HepG2 (cell line): ENCODE data around the gene NUBPL. TPM values are rescaled to one million over a fixed set of nuclear protein-coding genes. Genes with fewer than 3 reads are reported as not detected.

Experiments
- ATAC-seq: fragments of 200-7000 bp; cut with Tn5 transposase; 3 replicates; pipeline ENCODE4 v1.9.1; 2020; ENCODE audit warnings: mild to moderate bottlenecking, moderate library complexity
- BruUV-seq: library from RNA; stranded (reverse); fragments of 400-500 nt; replicated peaks from 2 replicates; lab custom pipeline; 2021; lab: Mats Ljungman, UMichigan
- CTCF ChIA-PET: fragments of 300-600 bp; formaldehyde crosslinking; extraction: SDS; loops from one replicate; lab custom pipeline; 2021; ENCODE audit warnings: low total read pairs, inconsistent platforms, low intra/inter-chr PET ratio; lab: Yijun Ruan, JAX
- POLR2A ChIA-PET: fragments of 350-600 bp; sonication (Branson Sonifier 250); formaldehyde crosslinking; loops from one replicate; lab custom pipeline; 2020; ENCODE audit warnings: antibody characterized with exemption, inconsistent platforms; lab: Yijun Ruan, JAX
- DNase-seq: peaks from one replicate; pipeline ENCODE4 v3.0.0-alpha.2; 2015; ENCODE audit warnings: low spot score
- FAIRE-seq: peaks from 3 replicates; lab custom pipeline; 2011; peaks lifted over from hg19 to GRCh38; lab: Jason Lieb, UNC
- H2AFZ ChIP-seq: one replicate; pipeline ENCODE4 v1.6.1; 2011; ENCODE audit warnings: low read length, inconsistent platforms
- H3K27ac ChIP-seq: fragments of 300-600 bp; 3 replicates; pipeline ENCODE4 v1.8.0; 2011; ENCODE audit warnings: mixed run types, mild to moderate bottlenecking, mixed read lengths, low read length, inconsistent platforms; ENCODE audit not compliant: insufficient read depth; ENCODE audit errors: extremely low read length
- H3K27me3 ChIP-seq, 2 experiments: fragments of 200-600 bp in 1 of 2; 2 replicates in 1 of 2; 3 replicates in 1 of 2; pipeline versions ENCODE4 v1.6.0 to v1.8.0; 2011; ENCODE audit warnings: low read length in 2 of 2, mild to moderate bottlenecking in 2 of 2, moderate library complexity in 2 of 2, inconsistent platforms in 1 of 2; ENCODE audit not compliant: insufficient read depth in 2 of 2, control insufficient read depth in 1 of 2
- H3K36me3 ChIP-seq, 2 experiments: fragments of 200-600 bp in 1 of 2; replicated peaks in 1 of 2; 2 replicates in 1 of 2; 3 replicates in 1 of 2; pipeline versions ENCODE4 v1.5.1 to v1.8.0; 2011; ENCODE audit warnings: low read length in 2 of 2, inconsistent platforms in 1 of 2; ENCODE audit not compliant: insufficient read depth in 2 of 2, control insufficient read depth in 1 of 2
- H3K4me1 ChIP-seq: 2 replicates; pipeline ENCODE4 v1.5.1; 2012; ENCODE audit warnings: low read length, inconsistent platforms; ENCODE audit not compliant: insufficient read depth
- H3K4me2 ChIP-seq: 2 replicates; pipeline ENCODE4 v1.6.0; 2011; ENCODE audit warnings: low read depth, low read length, inconsistent platforms
- H3K4me3 ChIP-seq, 3 experiments: fragments of 200-600 bp in 1 of 3; sonication (generic), shearing (Covaris generic) in 1 of 3; replicated peaks in 1 of 3; 2 replicates each; pipeline ENCODE4 v1.5.1; 2011 to 2016; ENCODE audit warnings: low read length in 3 of 3, inconsistent platforms in 2 of 3, low read depth in 2 of 3, mild to moderate bottlenecking in 2 of 3, control low read depth in 1 of 3, mixed read lengths in 1 of 3; ENCODE audit not compliant: insufficient read depth in 1 of 3
- H3K79me2 ChIP-seq: one replicate; pipeline ENCODE4 v1.6.1; 2011; ENCODE audit warnings: low read length, inconsistent platforms; ENCODE audit not compliant: insufficient read depth
- H3K9ac ChIP-seq: 2 replicates; pipeline ENCODE4 v1.6.0; 2011; ENCODE audit warnings: mild to moderate bottlenecking, low read depth, low read length, inconsistent platforms; ENCODE audit not compliant: insufficient read depth
- H3K9me3 ChIP-seq: 2 replicates; pipeline ENCODE4 v1.5.1; 2012; ENCODE audit warnings: mild to moderate bottlenecking, low read length
- H4K20me1 ChIP-seq: 2 replicates; pipeline ENCODE4 v1.6.0; 2011; ENCODE audit warnings: inconsistent platforms, mild to moderate bottlenecking, low read length, moderate library complexity; ENCODE audit not compliant: insufficient read depth
- AGO2 ChIP-seq: fragments of 200-400 bp; formaldehyde crosslinking; optimal IDR thresholded peaks from 2 replicates; pipeline ENCODE3; 2017; ENCODE audit warnings: mild to moderate bottlenecking, low read depth, low read length, moderate library complexity
- FOXA3 ChIP-seq: IDR thresholded peaks from 2 replicates; pipeline ENCODE4 v1.6.1; 2016; ENCODE audit warnings: missing genetic modification reagents, missing compliant biosample characterization
- FOXP1 ChIP-seq, 2 experiments: fragments of 450-650 bp in 1 of 2; IDR thresholded peaks; 2 replicates each; pipeline ENCODE4 v1.6.1; 2017 to 2018; ENCODE audit warnings: antibody characterized with exemption in 1 of 2
- HMG20A ChIP-seq: IDR thresholded peaks from 2 replicates; pipeline ENCODE4 v1.6.1; 2016; ENCODE audit warnings: borderline replicate concordance
- HNF4A ChIP-seq: sonication (generic); formaldehyde crosslinking; IDR thresholded peaks from 2 replicates; pipeline ENCODE4 v1.4.0; 2020; ENCODE audit warnings: missing genetic modification reagents
- KLF15 ChIP-seq: sonication (generic); formaldehyde crosslinking; IDR thresholded peaks from 2 replicates; pipeline ENCODE4 v1.8.1; 2023; ENCODE audit warnings: borderline replicate concordance, mild to moderate bottlenecking, inconsistent platforms, missing genetic modification reagents, mixed read lengths
- MAFG ChIP-seq: sonication (generic); formaldehyde crosslinking; IDR thresholded peaks from 2 replicates; pipeline ENCODE4 v1.5.1; 2020; ENCODE audit warnings: mild to moderate bottlenecking, missing genetic modification reagents
- ONECUT2 ChIP-seq: sonication (generic); formaldehyde crosslinking; IDR thresholded peaks from 2 replicates; pipeline ENCODE4 v1.4.0; 2020; ENCODE audit warnings: missing genetic modification reagents
- RARA ChIP-seq: IDR thresholded peaks from 2 replicates; pipeline ENCODE4 v1.6.1; 2016; ENCODE audit warnings: missing genetic modification reagents, missing compliant biosample characterization
- ZBTB8A ChIP-seq: sonication (generic); formaldehyde crosslinking; IDR thresholded peaks from 2 replicates; pipeline ENCODE4 v1.4.0; 2020; ENCODE audit warnings: mild to moderate bottlenecking, low read depth, missing genetic modification reagents, borderline replicate concordance
- ZNF768 ChIP-seq: sonication (generic); formaldehyde crosslinking; IDR thresholded peaks from 2 replicates; pipeline ENCODE4 v1.4.0; 2020; ENCODE audit warnings: missing genetic modification reagents
- WGBS: methylation state at CpG from one replicate; pipeline ENCODE4 v1.1.6; 2017; ENCODE audit warnings: low lambda C conversion rate; 5-methylcytosine and 5-hydroxymethylcytosine counted together
- in situ Hi-C: cut with HindIII; loops from 2 replicates; pipeline ENCODE4 v1.10.0; 2017; ENCODE audit warnings: low pct_unique_long_range_greater_than_20kb; ENCODE audit not compliant: extremely low pct_ligation_motif_present
- intact Hi-C: fragments of 100-400 bp; cut with micrococcal nuclease; formaldehyde crosslinking; loops from one replicate; pipeline ENCODE4 v1.10.0; 2022; ENCODE audit not compliant: unreplicated experiment
- polyA plus RNA-seq, 8 experiments: library from polyadenylated mRNA; depleted of rRNA in 3 of 8; stranded (reverse) in 7 of 8; unstranded in 1 of 8; fragments of >200 nt; fragmentation: Illumina TruSeq in 4 of 8; extraction: Trizol in 4 of 8; gene quantifications; 2 replicates each; pipeline versions ENCODE4 v1.2.1 to v1.2.3, GENCODE V29; 2011 to 2016; ENCODE audit warnings: low read depth in 4 of 8, missing spikeins in 1 of 8, mixed read lengths in 1 of 8; ENCODE audit not compliant: insufficient read depth in 1 of 8
- total RNA-seq, 5 experiments: library from RNA; depleted of rRNA; stranded (reverse); fragments of >200 nt; fragmentation: Illumina TruSeq; extraction: Trizol; gene quantifications; 2 replicates each; pipeline ENCODE4 v1.2.3, GENCODE V29; 2016; ENCODE audit warnings: low read depth in 1 of 5
- TF ChIP-seq, protein P1 (sequence below): sonication (generic); formaldehyde crosslinking; IDR thresholded peaks from 2 replicates; pipeline ENCODE4 v1.8.0; 2023; ENCODE audit warnings: mild to moderate bottlenecking, missing genetic modification reagents
- TF ChIP-seq, protein P2 (sequence below): sonication (generic); formaldehyde crosslinking; IDR thresholded peaks from 2 replicates; pipeline ENCODE4 v1.5.1; 2020; ENCODE audit warnings: mild to moderate bottlenecking, missing genetic modification reagents, borderline replicate concordance
- TF ChIP-seq, protein P3 (sequence below): IDR thresholded peaks from 2 replicates; pipeline ENCODE4 v1.6.1; 2016; ENCODE audit warnings: low read depth

Gene NUBPL
- total and polyA plus RNA-seq, 2 of the 13 experiments (the other 11 are each of a cell fraction or from before 2014, with no cell fraction given): 21.3 to 44.1 TPM

DNA sequence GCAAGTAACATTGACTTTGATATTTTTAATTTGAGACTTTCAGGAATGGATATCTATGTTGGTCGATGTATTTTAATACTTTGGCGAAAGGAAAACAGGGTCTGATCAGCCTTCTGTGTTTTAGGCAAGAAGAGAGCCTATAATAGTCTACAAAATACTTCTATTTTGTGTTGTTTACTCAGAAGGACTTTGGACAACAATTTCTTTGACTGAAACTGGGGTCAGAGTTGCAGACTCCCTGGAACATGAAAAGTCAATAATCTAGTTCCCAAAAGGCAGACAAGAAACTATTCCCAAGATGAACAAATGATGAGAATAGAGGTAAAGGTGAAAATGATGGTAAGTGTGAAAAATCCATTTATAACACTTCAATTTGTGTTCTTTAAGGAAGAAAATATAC, 10.6 kb upstream of the NUBPL start:
- peak; percentile 60 for ATAC-seq
- in situ Hi-C loops: no loop called here
- 26% methylated on average over 2 of the region's 2 CpGs for WGBS
- no peak for TF ChIP-seq AGO2
- no peak for TF ChIP-seq KLF15
- TF ChIP-seq, protein P1, sequence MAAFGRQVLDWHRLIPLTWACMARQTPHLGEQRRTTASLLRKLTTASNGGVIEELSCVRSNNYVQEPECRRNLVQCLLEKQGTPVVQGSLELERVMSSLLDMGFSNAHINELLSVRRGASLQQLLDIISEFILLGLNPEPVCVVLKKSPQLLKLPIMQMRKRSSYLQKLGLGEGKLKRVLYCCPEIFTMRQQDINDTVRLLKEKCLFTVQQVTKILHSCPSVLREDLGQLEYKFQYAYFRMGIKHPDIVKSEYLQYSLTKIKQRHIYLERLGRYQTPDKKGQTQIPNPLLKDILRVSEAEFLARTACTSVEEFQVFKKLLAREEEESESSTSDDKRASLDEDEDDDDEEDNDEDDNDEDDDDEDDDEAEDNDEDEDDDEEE (CRISPR knock-in tag): no peak
- TF ChIP-seq ZNF768 (CRISPR knock-in tag): no peak
- TF ChIP-seq MAFG: no peak
- TF ChIP-seq, protein P2, sequence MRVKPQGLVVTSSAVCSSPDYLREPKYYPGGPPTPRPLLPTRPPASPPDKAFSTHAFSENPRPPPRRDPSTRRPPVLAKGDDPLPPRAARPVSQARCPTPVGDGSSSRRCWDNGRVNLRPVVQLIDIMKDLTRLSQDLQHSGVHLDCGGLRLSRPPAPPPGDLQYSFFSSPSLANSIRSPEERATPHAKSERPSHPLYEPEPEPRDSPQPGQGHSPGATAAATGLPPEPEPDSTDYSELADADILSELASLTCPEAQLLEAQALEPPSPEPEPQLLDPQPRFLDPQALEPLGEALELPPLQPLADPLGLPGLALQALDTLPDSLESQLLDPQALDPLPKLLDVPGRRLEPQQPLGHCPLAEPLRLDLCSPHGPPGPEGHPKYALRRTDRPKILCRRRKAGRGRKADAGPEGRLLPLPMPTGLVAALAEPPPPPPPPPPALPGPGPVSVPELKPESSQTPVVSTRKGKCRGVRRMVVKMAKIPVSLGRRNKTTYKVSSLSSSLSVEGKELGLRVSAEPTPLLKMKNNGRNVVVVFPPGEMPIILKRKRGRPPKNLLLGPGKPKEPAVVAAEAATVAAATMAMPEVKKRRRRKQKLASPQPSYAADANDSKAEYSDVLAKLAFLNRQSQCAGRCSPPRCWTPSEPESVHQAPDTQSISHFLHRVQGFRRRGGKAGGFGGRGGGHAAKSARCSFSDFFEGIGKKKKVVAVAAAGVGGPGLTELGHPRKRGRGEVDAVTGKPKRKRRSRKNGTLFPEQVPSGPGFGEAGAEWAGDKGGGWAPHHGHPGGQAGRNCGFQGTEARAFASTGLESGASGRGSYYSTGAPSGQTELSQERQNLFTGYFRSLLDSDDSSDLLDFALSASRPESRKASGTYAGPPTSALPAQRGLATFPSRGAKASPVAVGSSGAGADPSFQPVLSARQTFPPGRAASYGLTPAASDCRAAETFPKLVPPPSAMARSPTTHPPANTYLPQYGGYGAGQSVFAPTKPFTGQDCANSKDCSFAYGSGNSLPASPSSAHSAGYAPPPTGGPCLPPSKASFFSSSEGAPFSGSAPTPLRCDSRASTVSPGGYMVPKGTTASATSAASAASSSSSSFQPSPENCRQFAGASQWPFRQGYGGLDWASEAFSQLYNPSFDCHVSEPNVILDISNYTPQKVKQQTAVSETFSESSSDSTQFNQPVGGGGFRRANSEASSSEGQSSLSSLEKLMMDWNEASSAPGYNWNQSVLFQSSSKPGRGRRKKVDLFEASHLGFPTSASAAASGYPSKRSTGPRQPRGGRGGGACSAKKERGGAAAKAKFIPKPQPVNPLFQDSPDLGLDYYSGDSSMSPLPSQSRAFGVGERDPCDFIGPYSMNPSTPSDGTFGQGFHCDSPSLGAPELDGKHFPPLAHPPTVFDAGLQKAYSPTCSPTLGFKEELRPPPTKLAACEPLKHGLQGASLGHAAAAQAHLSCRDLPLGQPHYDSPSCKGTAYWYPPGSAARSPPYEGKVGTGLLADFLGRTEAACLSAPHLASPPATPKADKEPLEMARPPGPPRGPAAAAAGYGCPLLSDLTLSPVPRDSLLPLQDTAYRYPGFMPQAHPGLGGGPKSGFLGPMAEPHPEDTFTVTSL (CRISPR knock-in tag): peak; percentile 72; the same call in 1 of the 2 replicates
- TF ChIP-seq RARA (CRISPR knock-in tag): 0 out of 2 replicates have a peak, but pooled peaks have one; percentile 6
- TF ChIP-seq, protein P3, sequence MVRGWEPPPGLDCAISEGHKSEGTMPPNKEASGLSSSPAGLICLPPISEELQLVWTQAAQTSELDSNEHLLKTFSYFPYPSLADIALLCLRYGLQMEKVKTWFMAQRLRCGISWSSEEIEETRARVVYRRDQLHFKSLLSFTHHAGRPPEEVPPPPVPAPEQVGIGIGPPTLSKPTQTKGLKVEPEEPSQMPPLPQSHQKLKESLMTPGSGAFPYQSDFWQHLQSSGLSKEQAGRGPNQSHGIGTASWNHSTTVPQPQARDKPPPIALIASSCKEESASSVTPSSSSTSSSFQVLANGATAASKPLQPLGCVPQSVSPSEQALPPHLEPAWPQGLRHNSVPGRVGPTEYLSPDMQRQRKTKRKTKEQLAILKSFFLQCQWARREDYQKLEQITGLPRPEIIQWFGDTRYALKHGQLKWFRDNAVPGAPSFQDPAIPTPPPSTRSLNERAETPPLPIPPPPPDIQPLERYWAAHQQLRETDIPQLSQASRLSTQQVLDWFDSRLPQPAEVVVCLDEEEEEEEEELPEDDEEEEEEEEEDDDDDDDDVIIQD: 0 out of 2 replicates have a peak, but pooled peaks have one; percentile 45
- TF ChIP-seq FOXA3 (CRISPR knock-in tag): peak; percentile 71
- no peak for TF ChIP-seq ZBTB8A
- 0 out of 2 replicates have a peak, but pooled peaks have one; percentile 31 for TF ChIP-seq ONECUT2 (CRISPR knock-in tag)
- TF ChIP-seq HMG20A (CRISPR knock-in tag): no peak
- no peak for TF ChIP-seq FOXP1 (IDR thresholded peaks at IDR 0.05)
- TF ChIP-seq FOXP1 (CRISPR knock-in tag; IDR thresholded peaks at IDR 0.05): no peak
- TF ChIP-seq HNF4A: peak; percentile 64

More for the DNA sequence above, 10.6 kb upstream of the NUBPL start:
- intact Hi-C loops: no loop called here
- no peak for FAIRE-seq
- H3K27me3 ChIP-seq: no peaks in the 10 kb centered on the region
- H3K27ac ChIP-seq: no peak overlapping the region
- H3K4me1 ChIP-seq: peaks cover 26% of the 10 kb centered on the region
- H3K9ac ChIP-seq: no peak overlapping the region
- H3K9me3 ChIP-seq: no peaks in the 10 kb centered on the region
- H2AFZ ChIP-seq: no peak overlapping the region
- POLR2A ChIA-PET: no interaction called here
- no peaks in the 10 kb centered on the region for H4K20me1 ChIP-seq
- CTCF ChIA-PET: no interaction called here
- 0 out of 2 replicates have a peak overlapping the region, but pooled peaks have one; percentile 0 for H3K4me2 ChIP-seq
- no peak overlapping the region for H3K4me3 ChIP-seq
- H3K36me3 ChIP-seq: no peaks in the 10 kb centered on the region
- H3K79me2 ChIP-seq: no peaks in the 10 kb centered on the region
- BruUV-seq: no TSS peak
- no peak for DNase-seq
